ENCODE data around the gene TET3. TPM values are rescaled to one million over a fixed set of nuclear protein-coding genes. Genes with fewer than 3 reads are reported as not detected.

Gene TET3
- total and polyA plus RNA-seq, 9 of the 15 experiments (the other 6 are each of a cell fraction or from before 2014, with no cell fraction given): 0.35 to 16.3 (median 5.5) TPM

DNA sequence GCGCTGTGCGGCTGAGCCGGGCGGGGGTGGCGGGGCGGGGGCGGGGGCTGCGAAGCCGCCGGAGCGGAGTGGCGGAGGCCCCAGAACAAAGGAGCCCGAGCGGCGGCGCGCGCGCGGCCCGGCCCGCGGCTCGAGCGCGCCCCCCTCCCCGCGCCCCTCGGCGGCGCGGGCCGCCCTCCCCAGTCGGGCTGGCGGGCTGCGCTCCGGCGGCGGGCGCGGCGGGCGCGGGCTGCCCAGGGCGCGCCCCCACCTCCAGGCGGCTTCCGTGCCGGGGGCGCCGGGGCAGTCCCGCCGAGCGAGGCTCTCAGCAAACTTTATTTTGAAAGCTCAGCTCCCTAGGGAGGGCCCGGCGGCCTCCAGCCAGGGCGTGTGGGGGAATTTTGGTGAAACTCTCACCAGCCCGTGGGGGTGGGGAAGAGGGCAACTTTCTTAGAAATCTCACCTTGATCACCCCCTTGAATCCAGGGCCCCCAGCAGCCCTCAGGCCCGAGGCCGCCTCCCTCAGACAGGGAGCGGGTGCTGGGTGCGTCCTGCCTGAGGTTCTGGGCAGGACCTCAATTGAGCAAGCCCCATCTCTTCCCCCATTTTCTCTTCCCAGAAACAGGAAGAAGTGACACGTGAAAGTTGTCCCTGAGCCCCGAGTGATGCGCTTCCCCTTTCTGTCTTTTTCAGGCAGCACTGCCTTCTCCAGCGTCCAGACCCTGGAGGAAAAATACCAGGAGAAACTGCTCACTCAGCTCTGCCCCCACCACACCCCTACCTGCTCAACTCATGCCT is 786 bp downstream of the TET3 start (continued):
- TF ChIP-seq UBTF (IDR thresholded peaks at IDR 0.05; ENCODE audit: borderline replicate concordance in 1 of 2, low read depth in 2 of 2, low read length in 2 of 2) (peak in 1 of 2 experiments; percentile 52; a peak in 1 of 4 replicates), ZNF395 (CRISPR knock-in tag; IDR thresholded peaks at IDR 0.05) (0 out of 2 replicates have a peak, but pooled peaks have one; percentile 42), CBX1 (IDR thresholded peaks at IDR 0.05; ENCODE audit: low read depth) (no peak), C11orf30 (IDR thresholded peaks at IDR 0.05; ENCODE audit: low read depth) (0 out of 2 replicates have a peak, but pooled peaks have one; percentile 21), ZNF589 (CRISPR knock-in tag; IDR thresholded peaks at IDR 0.05; ENCODE audit: low read depth) (no peak), MED1 (CRISPR knock-in tag; IDR thresholded peaks at IDR 0.05; ENCODE audit: borderline replicate concordance) (no peak), NRF1 (conservative IDR thresholded peaks at IDR 0.05 in 1 of 2, IDR thresholded peaks at IDR 0.05 in 1 of 2) (no peak), HMG20B (CRISPR knock-in tag; IDR thresholded peaks at IDR 0.05) (no peak), TEAD1 (CRISPR knock-in tag; IDR thresholded peaks at IDR 0.05) (no peak), ZNF778 (CRISPR knock-in tag; IDR thresholded peaks at IDR 0.05) (no peak), ZEB2 (IDR thresholded peaks at IDR 0.05) (0 out of 2 replicates have a peak, but pooled peaks have one; percentile 30), ZKSCAN3 (CRISPR knock-in tag; IDR thresholded peaks at IDR 0.05) (no peak), GTF2F1 (IDR thresholded peaks at IDR 0.05; ENCODE audit: low read depth, low read length) (no peak), RFX1 (IDR thresholded peaks at IDR 0.05) (no peak), ETV5 (CRISPR knock-in tag; IDR thresholded peaks at IDR 0.05; ENCODE audit: low read depth) (0 out of 2 replicates have a peak, but pooled peaks have one; percentile 23), POLR2AphosphoS5 (IDR thresholded peaks at IDR 0.05; ENCODE audit: control insufficient read depth, insufficient read depth, low read depth, low read length) (no peak), SPI1 (IDR thresholded peaks at IDR 0.05; ENCODE audit: borderline replicate concordance, low read depth, low read length) (peak; percentile 97)
- TF ChIP-seq, protein P1, sequence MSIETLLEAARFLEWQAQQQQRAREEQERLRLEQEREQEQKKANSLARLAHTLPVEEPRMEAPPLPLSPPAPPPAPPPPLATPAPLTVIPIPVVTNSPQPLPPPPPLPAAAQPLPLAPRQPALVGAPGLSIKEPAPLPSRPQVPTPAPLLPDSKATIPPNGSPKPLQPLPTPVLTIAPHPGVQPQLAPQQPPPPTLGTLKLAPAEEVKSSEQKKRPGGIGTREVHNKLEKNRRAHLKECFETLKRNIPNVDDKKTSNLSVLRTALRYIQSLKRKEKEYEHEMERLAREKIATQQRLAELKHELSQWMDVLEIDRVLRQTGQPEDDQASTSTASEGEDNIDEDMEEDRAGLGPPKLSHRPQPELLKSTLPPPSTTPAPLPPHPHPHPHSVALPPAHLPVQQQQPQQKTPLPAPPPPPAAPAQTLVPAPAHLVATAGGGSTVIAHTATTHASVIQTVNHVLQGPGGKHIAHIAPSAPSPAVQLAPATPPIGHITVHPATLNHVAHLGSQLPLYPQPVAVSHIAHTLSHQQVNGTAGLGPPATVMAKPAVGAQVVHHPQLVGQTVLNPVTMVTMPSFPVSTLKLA (conservative IDR thresholded peaks at IDR 0.05): peak in 1 of 2 experiments; percentile 62; a peak in 1 of 4 replicates
- TF ChIP-seq, protein P2, sequence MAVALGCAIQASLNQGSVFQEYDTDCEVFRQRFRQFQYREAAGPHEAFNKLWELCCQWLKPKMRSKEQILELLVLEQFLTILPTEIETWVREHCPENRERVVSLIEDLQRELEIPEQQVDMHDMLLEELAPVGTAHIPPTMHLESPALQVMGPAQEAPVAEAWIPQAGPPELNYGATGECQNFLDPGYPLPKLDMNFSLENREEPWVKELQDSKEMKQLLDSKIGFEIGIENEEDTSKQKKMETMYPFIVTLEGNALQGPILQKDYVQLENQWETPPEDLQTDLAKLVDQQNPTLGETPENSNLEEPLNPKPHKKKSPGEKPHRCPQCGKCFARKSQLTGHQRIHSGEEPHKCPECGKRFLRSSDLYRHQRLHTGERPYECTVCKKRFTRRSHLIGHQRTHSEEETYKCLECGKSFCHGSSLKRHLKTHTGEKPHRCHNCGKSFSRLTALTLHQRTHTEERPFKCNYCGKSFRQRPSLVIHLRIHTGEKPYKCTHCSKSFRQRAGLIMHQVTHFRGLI (CRISPR knock-in tag; IDR thresholded peaks at IDR 0.05): no peak

Data from K562 (cell line).